Naive thymus-derived CD8-positive, alpha-beta T cell (primary cell): ENCODE measurements around the gene JPH3. TPM values are rescaled to one million over a fixed set of nuclear protein-coding genes. Genes with fewer than 3 reads are reported as not detected.
A peak's percentile ranks its signal among the peaks of the same experiment; 100 is the strongest.

ENCODE experiments used
- ATAC-seq, 2 donors: fragments of 150-1000 bp; cut with Tn5 transposase in 1 of 2; sonication (Bioruptor Pico), chemical (Tn5 transposase) in 1 of 2; 1 replicate in 1 of 2; 2 replicates in 1 of 2; pipeline ENCODE4 v1.10.0; 2021; ENCODE audit warnings: mild to moderate bottlenecking in 2 of 2, moderate library complexity in 2 of 2
- POLR2A ChIA-PET: fragments of 350-600 bp; sonication (Branson Sonifier 250); formaldehyde crosslinking; loops from one replicate; lab custom pipeline; 2021; ENCODE audit warnings: antibody characterized with exemption; lab: Charles Lee
- DNase-seq, 10 donors: peaks; one replicate each; pipeline versions ENCODE4 v3.0.0 to v3.0.0-alpha.2; 2020 to 2022
- H3K27ac Mint-ChIP-seq, 10 donors: one replicate each; pipeline ENCODE4 v1.8.0; 2020 to 2022; ENCODE audit warnings: mild to moderate bottlenecking in 10 of 10, mixed read lengths in 10 of 10, moderate library complexity in 4 of 10, inconsistent platforms in 1 of 10
- H3K27me3 Mint-ChIP-seq, 5 donors: one replicate each; pipeline ENCODE4 v1.8.0; 2021 to 2022; ENCODE audit warnings: mixed read lengths in 5 of 5
- H3K36me3 Mint-ChIP-seq, 3 donors: one replicate each; pipeline ENCODE4 v1.8.0; 2020 to 2022; ENCODE audit warnings: mixed read lengths in 3 of 3, mild to moderate bottlenecking in 2 of 3, inconsistent platforms in 1 of 3
- H3K4me1 Mint-ChIP-seq, 4 donors: one replicate each; pipeline ENCODE4 v1.8.0; 2021 to 2022; ENCODE audit warnings: mixed read lengths in 4 of 4
- H3K4me3 Mint-ChIP-seq, 10 donors: one replicate each; pipeline ENCODE4 v1.8.0; 2020 to 2022; ENCODE audit warnings: mild to moderate bottlenecking in 10 of 10, mixed read lengths in 10 of 10, moderate library complexity in 6 of 10, inconsistent platforms in 1 of 10
- H3K9me3 Mint-ChIP-seq, 9 donors: one replicate each; pipeline ENCODE4 v1.8.0; 2020 to 2022; ENCODE audit warnings: mixed read lengths in 9 of 9, mild to moderate bottlenecking in 3 of 9, inconsistent platforms in 1 of 9, moderate library complexity in 1 of 9
- polyA plus RNA-seq, 3 donors: library from polyadenylated mRNA; unstranded; fragments of 300-500 nt; fragmentation: Illumina TruSeq; gene quantifications; one replicate each; pipeline ENCODE4 v1.2.3, GENCODE V29; 2021
- total RNA-seq, 8 experiments: library from RNA in 2 of 8; stranded (reverse) in 2 of 8; gene quantifications; one replicate each; pipeline ENCODE4 v1.2.3 and lab custom pipeline; 2021 to 2026

Gene JPH3
- total and polyA plus RNA-seq, 5 experiments from 2014 or later = 0.08 to 0.09 TPM; not detected in 3

GRCh38 chr16:87685766-87686165 is 83.5 kb downstream of the JPH3 start:
- Mint-ChIP-seq H3K27me3 (peaks cover 0 to 6% (median 3%) of the 10 kb centered on the region in 5 donors), H3K27ac (no peak overlapping the region), H3K9me3 (no peaks in the 10 kb centered on the region), H3K4me1 (peaks cover 0 to 12% (median 4%) of the 10 kb centered on the region in 4 donors), H3K36me3 (no peaks in the 10 kb centered on the region), H3K4me3 (no peak overlapping the region)
- POLR2A ChIA-PET = no interaction called here
- ATAC-seq = no peak
- no peak for DNase-seq

DNA sequence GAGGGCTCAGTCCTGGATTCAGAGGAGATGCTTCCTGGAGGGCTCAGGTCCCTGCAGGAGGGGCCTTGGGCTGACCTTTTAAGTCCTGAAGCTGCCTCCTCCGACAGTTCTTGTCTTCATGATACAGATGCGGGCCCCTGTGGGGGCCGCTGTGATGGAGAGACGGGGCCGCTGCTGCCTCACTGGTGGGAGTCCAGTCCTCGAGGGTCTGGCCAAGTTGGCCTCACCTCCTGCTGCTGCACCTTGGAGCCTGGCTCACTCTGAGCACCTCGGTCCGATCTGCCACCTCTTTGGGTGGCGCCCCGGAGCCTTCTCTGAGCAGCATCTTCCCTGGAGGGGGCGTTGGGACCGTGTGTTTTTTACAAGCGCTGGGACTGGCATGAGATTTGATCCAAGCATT is 84.4 kb downstream of the JPH3 start:
- Mint-ChIP-seq H3K4me3 (no peak overlapping the region), H3K4me1 (peaks cover 0 to 8% (median 1%) of the 10 kb centered on the region in 4 donors), H3K36me3 (no peaks in the 10 kb centered on the region), H3K27ac (no peak overlapping the region), H3K9me3 (no peaks in the 10 kb centered on the region), H3K27me3 (peaks cover 0 to 2% (median 0%) of the 10 kb centered on the region in 5 donors)
- ATAC-seq (no peak), DNase-seq (no peak)
- POLR2A ChIA-PET = no interaction called here

DNA sequence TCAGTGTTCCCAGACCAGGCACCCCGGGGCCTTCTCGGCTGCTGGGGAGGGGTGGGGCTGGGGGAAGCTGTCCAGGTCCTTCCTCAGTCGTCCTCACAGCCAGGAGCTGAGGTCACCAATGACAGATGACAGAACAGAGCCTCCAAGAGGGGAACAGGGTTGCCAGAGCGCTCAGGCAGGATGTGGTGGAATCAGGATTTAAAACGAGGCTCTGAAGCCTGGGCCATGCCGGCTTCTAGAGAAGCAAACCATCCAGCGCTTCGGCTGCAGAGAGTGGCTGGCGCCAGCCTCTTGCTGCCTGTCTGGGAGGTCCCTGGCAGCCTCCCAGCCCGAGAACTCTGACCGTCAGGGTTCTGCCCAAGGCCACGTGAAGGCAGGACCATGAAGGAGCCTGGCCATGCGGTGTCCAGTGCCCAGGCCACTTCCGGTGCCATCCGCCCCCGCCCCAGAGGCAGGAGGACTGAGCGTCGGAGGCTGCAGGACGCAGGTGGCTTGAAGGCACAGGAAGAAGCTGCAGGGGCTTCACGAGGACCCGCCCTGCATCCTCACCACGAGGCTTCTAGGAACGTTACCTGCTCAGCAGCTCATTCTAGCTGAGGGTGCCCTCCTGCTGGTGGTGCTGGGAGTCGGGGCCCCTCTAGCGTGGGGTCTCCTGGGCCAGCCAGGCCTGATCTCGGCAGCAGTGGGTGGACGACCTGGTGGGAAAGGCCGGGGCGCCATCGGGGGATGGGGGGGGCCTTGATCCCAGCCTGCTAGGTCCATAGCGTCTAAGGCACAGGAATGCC is 85.0 kb downstream of the JPH3 start:
- peaks cover 0 to 5% (median 0%) of the 10 kb centered on the region in 4 donors for H3K4me1 Mint-ChIP-seq
- H3K4me3 Mint-ChIP-seq = no peak overlapping the region
- no peaks in the 10 kb centered on the region for H3K36me3 Mint-ChIP-seq
- no peak overlapping the region for H3K27ac Mint-ChIP-seq
- H3K9me3 Mint-ChIP-seq = no peaks in the 10 kb centered on the region
- ATAC-seq = peak in 1 of 2 donors; percentile 38
- no peak for DNase-seq
- peaks cover 0 to 2% (median 0%) of the 10 kb centered on the region in 5 donors for H3K27me3 Mint-ChIP-seq
- POLR2A ChIA-PET = no interaction called here

- Mint-ChIP-seq H3K4me3 (no peak overlapping the region), H3K36me3 (no peaks in the 10 kb centered on the region), H3K27me3 (peaks cover 0 to 2% (median 0%) of the 10 kb centered on the region in 5 donors), H3K9me3 (no peaks in the 10 kb centered on the region), H3K4me1 (peaks cover 0 to 4% (median 0%) of the 10 kb centered on the region in 4 donors), H3K27ac (no peak overlapping the region)
- ATAC-seq (no peak), DNase-seq (no peak)
- POLR2A ChIA-PET = no interaction called here
These were observed 85.8 kb downstream of the JPH3 start for GRCh38 chr16:87687998-87688529.

GRCh38 chr16:87688876-87689815 is 86.8 kb downstream of the JPH3 start:
- H3K36me3 Mint-ChIP-seq = no peaks in the 10 kb centered on the region
- no peak overlapping the region for H3K27ac Mint-ChIP-seq
- DNase-seq (no peak), ATAC-seq (no peak)
- no peak overlapping the region for H3K4me3 Mint-ChIP-seq
- no peaks in the 10 kb centered on the region for H3K9me3 Mint-ChIP-seq
- POLR2A ChIA-PET = no interaction called here
- H3K4me1 Mint-ChIP-seq = peaks cover 0 to 4% (median 0%) of the 10 kb centered on the region in 4 donors
- H3K27me3 Mint-ChIP-seq = peaks cover 0 to 2% (median 0%) of the 10 kb centered on the region in 5 donors

GRCh38 chr16:87689956-87690465 is 87.7 kb downstream of the JPH3 start:
- H3K4me3 Mint-ChIP-seq = no peak overlapping the region
- ATAC-seq (no peak), DNase-seq (no peak)
- H3K9me3 Mint-ChIP-seq = no peaks in the 10 kb centered on the region
- H3K27me3 Mint-ChIP-seq = peaks cover 0 to 2% (median 0%) of the 10 kb centered on the region in 5 donors
- POLR2A ChIA-PET = no interaction called here
- H3K36me3 Mint-ChIP-seq = peaks cover 0 to 2% (median 0%) of the 10 kb centered on the region in 3 donors
- H3K4me1 Mint-ChIP-seq = peaks cover 0 to 4% (median 0%) of the 10 kb centered on the region in 4 donors
- no peak overlapping the region for H3K27ac Mint-ChIP-seq

DNA sequence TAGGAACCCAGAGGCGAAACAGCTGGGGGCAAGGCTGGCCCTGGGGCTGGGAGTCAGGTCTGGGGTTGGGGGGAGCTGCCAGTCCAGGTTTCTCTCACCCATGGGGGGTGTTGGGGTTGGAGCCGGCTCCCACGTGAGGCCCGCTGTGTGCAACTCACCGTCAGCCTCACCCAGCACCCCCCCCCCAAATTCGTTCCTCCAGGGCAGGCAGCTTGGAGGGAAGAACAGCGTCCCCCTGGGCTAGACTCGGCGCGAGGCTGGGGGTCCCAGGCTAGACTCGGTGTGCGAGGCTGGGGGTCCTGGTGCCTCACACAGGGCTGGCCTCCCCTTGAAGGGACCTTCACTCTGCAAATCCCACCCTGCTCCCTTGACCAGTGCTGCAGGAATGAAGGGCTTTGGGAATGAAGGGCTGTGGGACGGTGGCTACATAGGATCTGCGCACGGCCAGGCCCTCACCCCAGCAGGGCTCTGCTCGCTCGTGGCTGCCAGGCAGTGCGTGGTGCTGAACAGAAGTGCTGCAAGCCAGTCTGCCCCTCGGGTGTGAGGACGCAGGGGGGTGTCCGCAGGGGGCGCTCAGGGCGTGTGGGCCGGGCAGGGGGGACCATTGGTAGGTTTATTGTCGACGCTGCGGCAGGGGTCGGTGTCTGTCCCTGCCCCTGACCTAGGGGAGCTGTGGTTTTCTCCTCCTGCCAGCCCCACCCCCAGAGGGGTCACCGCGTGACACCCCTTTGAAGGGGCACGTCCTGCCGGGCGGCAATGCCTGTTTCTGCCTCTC is 88.8 kb downstream of the JPH3 start:
- Mint-ChIP-seq H3K9me3 (no peaks in the 10 kb centered on the region), H3K4me1 (peaks cover 0 to 2% (median 0%) of the 10 kb centered on the region in 4 donors), H3K27ac (peak overlapping the region in 2 of 10 donors; percentile 44 to 80), H3K36me3 (peaks cover 0 to 6% (median 0%) of the 10 kb centered on the region in 3 donors), H3K4me3 (no peak overlapping the region), H3K27me3 (no peaks in the 10 kb centered on the region)
- POLR2A ChIA-PET = interaction anchor here (0.5 kb wide), 1 partner anchor 8 kb away, joined by 3 read pairs; no protein-coding TSS in a partner anchor
- DNase-seq = no peak
- no peak for ATAC-seq

- peak overlapping the region in 3 of 10 donors; percentile 44 to 80 (median 59) for H3K27ac Mint-ChIP-seq
- no peaks in the 10 kb centered on the region for H3K9me3 Mint-ChIP-seq
- POLR2A ChIA-PET = no interaction called here
- H3K36me3 Mint-ChIP-seq = peaks cover 0 to 11% (median 1%) of the 10 kb centered on the region in 3 donors
- peaks cover 0 to 2% (median 1%) of the 10 kb centered on the region in 4 donors for H3K4me1 Mint-ChIP-seq
- no peak overlapping the region for H3K4me3 Mint-ChIP-seq
- no peaks in the 10 kb centered on the region for H3K27me3 Mint-ChIP-seq
- ATAC-seq (no peak), DNase-seq (no peak)
These were observed 89.4 kb downstream of the JPH3 start for GRCh38 chr16:87691686-87692079.

- H3K27ac Mint-ChIP-seq = peak overlapping the region in 2 of 10 donors; percentile 10 to 80
- H3K36me3 Mint-ChIP-seq = peaks cover 0 to 12% (median 1%) of the 10 kb centered on the region in 3 donors
- no peaks in the 10 kb centered on the region for H3K9me3 Mint-ChIP-seq
- H3K27me3 Mint-ChIP-seq = no peaks in the 10 kb centered on the region
- H3K4me1 Mint-ChIP-seq = peaks cover 0 to 3% (median 1%) of the 10 kb centered on the region in 4 donors
- DNase-seq = no peak
- H3K4me3 Mint-ChIP-seq = no peak overlapping the region
- POLR2A ChIA-PET = no interaction called here
- ATAC-seq = no peak
These were observed 89.9 kb downstream of the JPH3 start for GRCh38 chr16:87692176-87692575.

GRCh38 chr16:87692756-87693155 is 90.4 kb downstream of the JPH3 start:
- H3K27me3 Mint-ChIP-seq = no peaks in the 10 kb centered on the region
- no peaks in the 10 kb centered on the region for H3K9me3 Mint-ChIP-seq
- peaks cover 0 to 14% (median 1%) of the 10 kb centered on the region in 3 donors for H3K36me3 Mint-ChIP-seq
- H3K4me1 Mint-ChIP-seq = peaks cover 0 to 3% (median 1%) of the 10 kb centered on the region in 4 donors
- H3K27ac Mint-ChIP-seq = peak overlapping the region in 4 of 10 donors; percentile 25 to 80 (median 45)
- no peak for ATAC-seq
- no peak for DNase-seq
- H3K4me3 Mint-ChIP-seq = no peak overlapping the region
- POLR2A ChIA-PET = no interaction called here

DNA sequence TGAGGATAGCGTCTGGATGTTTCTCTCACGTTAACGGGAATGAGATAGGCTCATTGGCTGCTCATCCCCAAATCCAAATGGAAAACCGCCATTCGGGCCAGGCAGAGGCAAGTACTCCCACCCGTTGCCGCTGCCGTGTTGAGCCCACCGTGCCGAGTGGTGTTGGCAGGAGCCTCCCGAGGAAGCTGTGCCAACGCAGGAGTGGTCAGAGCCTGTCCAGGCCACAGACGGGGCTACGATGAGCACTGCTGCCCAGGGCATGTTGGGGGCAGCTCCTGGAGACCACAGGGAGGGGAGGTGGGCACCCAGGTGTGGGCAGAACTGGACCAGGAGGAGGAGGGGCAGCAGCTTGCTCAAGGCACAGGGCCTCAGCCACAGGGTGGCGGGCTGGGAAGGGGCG is 91.5 kb downstream of the JPH3 start:
- DNase-seq = no peak
- no peaks in the 10 kb centered on the region for H3K9me3 Mint-ChIP-seq
- H3K36me3 Mint-ChIP-seq = peaks cover 0 to 14% (median 1%) of the 10 kb centered on the region in 3 donors
- no peaks in the 10 kb centered on the region for H3K27me3 Mint-ChIP-seq
- peak overlapping the region in 2 of 10 donors; percentile 52 to 80 for H3K27ac Mint-ChIP-seq
- H3K4me1 Mint-ChIP-seq = peaks cover 0 to 12% (median 5%) of the 10 kb centered on the region in 4 donors
- ATAC-seq = no peak
- POLR2A ChIA-PET = interaction anchor here (0.5 to 1.3 kb wide), 2 partner anchors 9 to 76 kb away, joined by 3 to 4 read pairs; no protein-coding TSS in a partner anchor
- no peak overlapping the region for H3K4me3 Mint-ChIP-seq
